ENCODE results near the gene RBFOX2.

GRCh38 chr22:35868938-35869337 is 159.7 kb downstream of the RBFOX2 start:
- TF ChIP-seq EGR1 (IDR thresholded peaks at IDR 0.05; ENCODE audit: borderline replicate concordance, low read depth, low read length) = no peak
- no peak for TF ChIP-seq EZH2 (IDR thresholded peaks at IDR 0.05; ENCODE audit: low read depth, low read length, severe bottlenecking)
- no peak for TF ChIP-seq CTCF (IDR thresholded peaks at IDR 0.05; ENCODE audit: control extremely low read depth in 1 of 3, insufficient read depth in 1 of 3, low read depth in 1 of 3, low read length in 3 of 3)
- TF ChIP-seq KDM4A (IDR thresholded peaks at IDR 0.05; ENCODE audit: low read depth, low read length, severe bottlenecking) = no peak

Measured in H1 (cell line).